SU-DHL-6 (cell line): ENCODE data around the gene NRGN.

Source experiments
- H2AFZ ChIP-seq: fragments of 200-600 bp; sonication (generic); 2 replicates; pipeline ENCODE4 v1.6.1; 2014; ENCODE audit warnings: low read depth, mild to moderate bottlenecking, moderate library complexity, mixed read lengths, antibody characterized with exemption, low read length; ENCODE audit not compliant: severe bottlenecking
- H3F3A ChIP-seq: fragments of 200-600 bp; shearing (Covaris generic); 2 replicates; pipeline ENCODE4 v1.6.0; 2016; ENCODE audit warnings: antibody characterized with exemption, mild to moderate bottlenecking; ENCODE audit not compliant: insufficient read depth
- H3K27ac ChIP-seq: fragments of 200-600 bp; sonication (generic); 2 replicates; pipeline ENCODE4 v1.5.1; 2016; ENCODE audit warnings: low read depth, mild to moderate bottlenecking, low read length, moderate library complexity, mixed read lengths
- H3K27me3 ChIP-seq: fragments of 200-600 bp; sonication (generic), shearing (Covaris generic); 2 replicates; pipeline ENCODE4 v1.6.0; 2014; ENCODE audit warnings: mild to moderate bottlenecking, low read length
- H3K36me3 ChIP-seq: fragments of 200-600 bp; sonication (generic); 2 replicates; pipeline ENCODE4 v1.6.1; 2014; ENCODE audit warnings: mild to moderate bottlenecking, low read length, mixed read lengths
- H3K4me2 ChIP-seq: fragments of 300-600, 200-600 bp; shearing (Covaris generic), sonication (generic); 2 replicates; pipeline ENCODE4 v1.6.0; 2014; ENCODE audit warnings: low read length, low read depth, mild to moderate bottlenecking; ENCODE audit not compliant: poor library complexity, severe bottlenecking
- H3K4me3 ChIP-seq: fragments of 200-600 bp; sonication (generic); 2 replicates; pipeline ENCODE4 v1.5.1; 2014; ENCODE audit warnings: antibody characterized with exemption, low read length, mild to moderate bottlenecking, mixed read lengths; ENCODE audit not compliant: insufficient read depth, poor library complexity, severe bottlenecking
- H3K79me2 ChIP-seq: fragments of 200-600 bp; sonication (generic); 2 replicates; pipeline ENCODE4 v1.6.1; 2014; ENCODE audit warnings: mild to moderate bottlenecking, low read length, moderate library complexity; ENCODE audit not compliant: insufficient read depth
- H3K9ac ChIP-seq: fragments of 200-600 bp; sonication (generic); 2 replicates; pipeline ENCODE4 v1.7.0; 2014; ENCODE audit warnings: mild to moderate bottlenecking, low read length
- H3K9me2 ChIP-seq: fragments of 200-600 bp; sonication (generic); replicated peaks from 2 replicates; pipeline ENCODE4 v1.6.1; 2014; ENCODE audit warnings: low read length; ENCODE audit not compliant: insufficient read depth
- H3K9me3 ChIP-seq: fragments of 200-600 bp; sonication (generic); 2 replicates; pipeline ENCODE4 v1.6.1; 2014; ENCODE audit warnings: low read length, mixed read lengths; ENCODE audit not compliant: insufficient read depth
- H4K20me1 ChIP-seq: fragments of 200-600 bp; sonication (generic); 2 replicates; pipeline ENCODE4 v1.6.1; 2014; ENCODE audit warnings: low read depth, mild to moderate bottlenecking, antibody characterized with exemption, low read length, moderate library complexity, mixed read lengths
- EZH2phosphoT487 ChIP-seq: fragments of 200-600 bp; sonication (generic), shearing (Covaris generic); conservative IDR thresholded peaks from 2 replicates; pipeline ENCODE4 v1.6.1; 2018; ENCODE audit warnings: mild to moderate bottlenecking, antibody characterized with exemption, low read length, moderate library complexity, mixed read lengths
- TF ChIP-seq, protein P1 (sequence below): fragments of 200-600 bp; sonication (generic); IDR thresholded peaks from one replicate; pipeline ENCODE4 v1.5.1; 2017; ENCODE audit warnings: antibody characterized with exemption, mild to moderate bottlenecking, low read length, moderate library complexity; ENCODE audit not compliant: insufficient read depth, poor library complexity, severe bottlenecking

The NRGN gene

GRCh38 chr11:124752471-124753102 is 12.8 kb downstream of the NRGN start:
- H3K9me2 ChIP-seq, result no peaks in the 10 kb centered on the region
- no peak overlapping the region for H3K27ac ChIP-seq
- no peak for TF ChIP-seq EZH2phosphoT487
- TF ChIP-seq, protein P1, sequence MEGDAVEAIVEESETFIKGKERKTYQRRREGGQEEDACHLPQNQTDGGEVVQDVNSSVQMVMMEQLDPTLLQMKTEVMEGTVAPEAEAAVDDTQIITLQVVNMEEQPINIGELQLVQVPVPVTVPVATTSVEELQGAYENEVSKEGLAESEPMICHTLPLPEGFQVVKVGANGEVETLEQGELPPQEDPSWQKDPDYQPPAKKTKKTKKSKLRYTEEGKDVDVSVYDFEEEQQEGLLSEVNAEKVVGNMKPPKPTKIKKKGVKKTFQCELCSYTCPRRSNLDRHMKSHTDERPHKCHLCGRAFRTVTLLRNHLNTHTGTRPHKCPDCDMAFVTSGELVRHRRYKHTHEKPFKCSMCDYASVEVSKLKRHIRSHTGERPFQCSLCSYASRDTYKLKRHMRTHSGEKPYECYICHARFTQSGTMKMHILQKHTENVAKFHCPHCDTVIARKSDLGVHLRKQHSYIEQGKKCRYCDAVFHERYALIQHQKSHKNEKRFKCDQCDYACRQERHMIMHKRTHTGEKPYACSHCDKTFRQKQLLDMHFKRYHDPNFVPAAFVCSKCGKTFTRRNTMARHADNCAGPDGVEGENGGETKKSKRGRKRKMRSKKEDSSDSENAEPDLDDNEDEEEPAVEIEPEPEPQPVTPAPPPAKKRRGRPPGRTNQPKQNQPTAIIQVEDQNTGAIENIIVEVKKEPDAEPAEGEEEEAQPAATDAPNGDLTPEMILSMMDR, result no peak
- H3K79me2 ChIP-seq, result no peaks in the 10 kb centered on the region
- H3F3A ChIP-seq, result no peaks in the 10 kb centered on the region
- no peak overlapping the region for H2AFZ ChIP-seq
- H3K9ac ChIP-seq, result no peak overlapping the region
- H3K9me3 ChIP-seq, result no peaks in the 10 kb centered on the region
- H3K4me3 ChIP-seq, result no peak overlapping the region
- no peak overlapping the region for H3K4me2 ChIP-seq
- no peaks in the 10 kb centered on the region for H3K36me3 ChIP-seq
- no peaks in the 10 kb centered on the region for H3K27me3 ChIP-seq
- H4K20me1 ChIP-seq, result no peaks in the 10 kb centered on the region

DNA sequence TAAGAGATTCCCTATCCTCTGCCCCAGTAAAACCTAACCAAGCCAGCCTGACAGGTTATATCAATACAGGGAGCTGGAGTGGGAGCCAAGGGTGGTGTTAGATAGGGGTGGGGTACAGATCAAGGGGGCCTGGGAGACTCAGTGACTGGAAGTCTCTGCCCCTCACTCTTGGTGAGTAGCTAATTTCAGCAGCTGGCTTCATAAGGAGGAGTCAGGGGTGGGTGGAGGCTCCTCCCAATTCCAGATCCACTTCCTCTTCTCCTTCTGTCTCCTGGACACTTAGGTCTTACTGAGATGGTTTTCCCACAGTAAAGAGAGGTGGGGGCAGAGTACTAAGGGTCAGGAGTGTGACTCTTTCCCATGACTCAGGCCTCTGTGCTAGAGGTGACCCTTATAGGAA is 13.5 kb downstream of the NRGN start:
- TF ChIP-seq, protein P1, result no peak
- TF ChIP-seq EZH2phosphoT487, result no peak
- no peaks in the 10 kb centered on the region for H3K9me2 ChIP-seq
- no peaks in the 10 kb centered on the region for H3K27me3 ChIP-seq
- no peak overlapping the region for H3K4me3 ChIP-seq
- no peak overlapping the region for H3K9ac ChIP-seq
- no peak overlapping the region for H3K27ac ChIP-seq
- H3K9me3 ChIP-seq, result no peaks in the 10 kb centered on the region
- no peaks in the 10 kb centered on the region for H3K79me2 ChIP-seq
- H3F3A ChIP-seq, result no peaks in the 10 kb centered on the region
- no peak overlapping the region for H2AFZ ChIP-seq
- no peaks in the 10 kb centered on the region for H3K36me3 ChIP-seq
- no peaks in the 10 kb centered on the region for H4K20me1 ChIP-seq
- no peak overlapping the region for H3K4me2 ChIP-seq

- Histone ChIP-seq H4K20me1 (no peaks in the 10 kb centered on the region), H3K9me3 (no peaks in the 10 kb centered on the region), H3K27me3 (no peaks in the 10 kb centered on the region), H3K79me2 (no peaks in the 10 kb centered on the region), H3F3A (no peaks in the 10 kb centered on the region), H2AFZ (no peak overlapping the region), H3K36me3 (no peaks in the 10 kb centered on the region), H3K4me3 (no peak overlapping the region), H3K4me2 (no peak overlapping the region), H3K9me2 (no peaks in the 10 kb centered on the region), H3K9ac (no peak overlapping the region), H3K27ac (no peak overlapping the region)
- TF ChIP-seq, protein P1, result no peak
- no peak for TF ChIP-seq EZH2phosphoT487
Observed at GRCh38 chr11:124753624-124754023, 13.9 kb downstream of the NRGN start.
